HG02571 (cell line): ENCODE data around the gene FARS2.

Source experiments
- ATAC-seq: cut with Tn5 transposase; IDR thresholded peaks from one replicate; pipeline ENCODE4 v1.9.1; 2021; ENCODE audit warnings: mild to moderate bottlenecking, moderate library complexity; ENCODE audit not compliant: unreplicated experiment

The FARS2 gene

DNA sequence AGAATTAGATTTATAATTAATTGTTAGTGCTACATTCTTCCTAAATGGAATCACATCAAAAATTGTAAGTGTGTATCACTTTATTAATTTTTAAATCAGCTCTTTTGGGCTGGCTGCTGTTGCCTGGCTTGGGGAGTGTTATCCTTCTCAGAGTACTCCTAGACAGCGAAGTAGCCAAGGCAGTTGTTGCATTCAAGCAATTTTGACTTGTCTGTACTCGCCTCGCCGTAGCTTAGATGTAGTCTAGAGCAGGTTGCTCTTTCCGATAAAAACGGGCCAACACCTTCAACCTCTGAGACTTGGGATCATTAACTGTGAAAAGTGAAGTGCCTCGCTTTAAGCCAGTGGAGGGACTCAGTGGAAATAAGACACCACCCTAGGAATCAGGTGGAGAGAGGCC lies 151.3 kb downstream of the FARS2 start:
- no peak for ATAC-seq

DNA sequence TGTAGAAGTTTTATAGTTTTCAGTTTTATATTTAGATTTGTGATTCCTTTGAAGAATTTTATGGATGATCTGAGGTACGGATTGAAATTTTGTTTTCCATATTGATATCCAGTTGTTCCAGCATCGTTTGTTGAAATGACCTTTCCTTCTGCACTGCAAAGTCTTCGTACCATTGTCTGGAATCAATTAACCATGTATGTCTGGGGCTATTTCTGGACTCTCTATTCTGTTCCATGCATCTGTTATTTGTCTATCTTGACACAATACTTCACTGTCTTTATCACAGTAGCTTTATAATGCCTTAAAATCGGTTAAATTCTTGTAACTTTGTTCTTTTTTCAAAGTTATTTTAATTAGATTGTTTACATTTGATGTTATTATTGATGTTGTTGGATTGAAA lies 154.9 kb downstream of the FARS2 start:
- ATAC-seq = no peak

DNA sequence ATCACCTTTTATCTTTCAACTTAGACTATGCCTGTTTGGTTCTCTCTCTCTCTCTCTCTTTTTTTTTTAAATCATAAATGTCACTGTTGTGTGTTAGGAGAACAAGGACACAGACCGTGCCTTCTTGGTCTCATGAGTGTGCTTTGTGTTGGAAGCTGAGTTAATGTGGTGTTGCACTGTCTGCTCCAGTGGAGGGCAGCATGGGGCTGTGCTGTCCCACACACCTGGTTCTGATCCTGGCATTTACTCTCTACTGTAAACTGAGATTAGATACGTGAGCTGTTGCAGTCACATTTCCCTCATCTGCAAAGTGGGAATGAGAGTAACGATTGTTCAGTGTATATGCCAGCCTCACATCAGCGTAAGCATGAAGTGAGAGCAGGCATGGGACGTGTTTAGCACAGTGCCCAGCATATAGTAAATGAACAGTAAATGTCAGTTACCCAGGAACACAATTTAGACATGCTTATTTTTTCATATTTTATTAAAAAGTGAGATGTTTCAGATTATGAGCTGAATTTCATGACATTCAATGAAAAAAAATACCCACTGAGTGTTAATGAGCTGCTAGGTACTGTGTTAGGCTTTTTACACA lies 161.1 kb downstream of the FARS2 start:
- ATAC-seq = no peak

DNA sequence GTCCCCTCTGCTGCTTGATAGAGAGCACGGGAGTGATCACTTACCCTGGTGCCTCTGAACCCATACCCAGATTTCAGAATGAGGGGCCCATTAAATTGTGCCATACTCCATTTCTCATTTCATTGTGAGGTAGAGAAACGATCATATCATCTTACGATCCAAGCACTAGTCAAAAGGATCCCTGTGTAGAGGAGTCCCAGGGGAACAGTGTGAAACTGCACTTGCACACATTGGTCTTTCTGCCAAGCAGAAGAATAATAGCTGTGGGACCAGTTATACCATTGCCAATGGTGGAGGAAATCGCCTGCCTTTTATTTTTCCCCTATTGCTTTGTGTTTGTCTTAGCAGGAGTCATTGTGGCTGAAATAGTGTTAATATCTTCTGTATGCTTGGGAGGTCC lies 161.9 kb downstream of the FARS2 start:
- no peak for ATAC-seq

DNA sequence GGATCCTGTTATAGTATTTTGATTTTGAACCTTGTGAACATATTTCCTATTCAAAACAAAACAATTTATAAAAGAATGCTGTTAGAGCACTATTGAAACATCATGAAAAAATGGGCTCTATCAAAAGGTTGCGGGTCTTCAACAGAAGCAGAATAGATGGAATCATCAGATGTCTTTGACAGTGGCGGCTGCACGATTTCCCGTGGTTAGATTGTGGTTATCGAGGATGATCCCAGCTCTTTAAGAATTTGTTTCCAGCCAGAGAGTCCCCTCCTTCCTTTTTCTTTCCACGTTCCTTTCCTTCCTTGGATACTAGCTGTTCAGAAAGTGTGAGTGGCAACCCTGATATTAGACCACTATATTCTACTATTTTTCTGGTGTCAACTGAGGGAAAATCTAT lies 163.4 kb downstream of the FARS2 start:
- no peak for ATAC-seq

DNA sequence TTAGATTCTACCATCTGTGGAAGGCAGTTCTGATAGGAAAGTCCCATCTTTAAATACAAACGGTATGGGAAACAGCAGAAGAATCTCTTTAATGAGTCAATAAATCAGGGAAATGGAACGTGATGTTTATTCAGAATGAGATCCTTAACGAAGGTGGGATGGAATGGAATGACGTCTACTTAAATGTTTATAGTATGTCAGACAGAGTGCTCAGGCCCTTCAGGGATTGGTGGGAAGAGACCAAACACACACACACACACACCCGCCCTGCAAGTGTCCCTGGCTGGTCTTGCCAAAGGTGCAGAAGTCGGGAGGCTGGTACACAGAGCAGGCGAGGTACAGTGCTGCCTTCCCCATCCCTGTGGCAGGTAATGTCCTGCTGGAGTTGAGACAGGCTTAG lies 164.0 kb downstream of the FARS2 start:
- no peak for ATAC-seq

DNA sequence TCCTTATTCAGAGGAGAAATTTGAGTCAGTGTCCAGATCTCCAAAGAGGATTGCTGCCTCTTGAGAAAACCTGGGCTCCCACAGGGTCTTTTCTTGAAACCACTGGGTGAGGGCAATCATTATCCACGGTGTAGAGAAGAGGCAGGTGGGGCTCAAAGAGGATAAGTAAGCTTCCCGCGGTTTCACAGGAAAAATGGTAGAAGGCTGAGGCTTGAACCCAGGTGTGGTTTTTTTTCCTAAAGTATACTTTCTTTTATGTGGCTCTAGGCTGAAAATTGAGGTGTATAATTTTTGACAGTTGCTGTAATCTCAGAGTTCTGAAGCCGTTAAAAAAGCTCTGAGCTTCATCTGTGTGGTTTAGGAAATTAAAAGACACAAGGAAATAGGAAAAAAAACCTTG lies 164.5 kb downstream of the FARS2 start:
- ATAC-seq = no peak

DNA sequence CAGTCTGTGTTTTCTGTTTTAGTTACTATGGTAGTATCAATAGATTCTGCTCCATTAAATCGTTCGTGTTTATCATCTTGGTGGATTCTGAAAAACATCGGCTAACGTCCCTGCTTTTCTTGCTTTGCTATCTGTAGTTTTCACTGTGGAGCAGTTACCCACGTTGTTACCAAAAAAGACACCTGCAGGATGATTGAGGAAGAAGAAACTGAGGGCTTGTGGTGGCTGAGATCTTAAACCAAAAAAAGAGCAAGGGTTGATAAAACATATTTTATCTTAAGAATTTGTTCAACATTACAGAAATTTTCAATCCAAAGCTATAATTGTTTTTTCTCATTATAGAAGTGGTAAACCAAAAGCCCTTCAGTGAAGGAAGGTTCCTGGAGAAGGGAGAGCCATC lies 166.3 kb downstream of the FARS2 start:
- no peak for ATAC-seq

DNA sequence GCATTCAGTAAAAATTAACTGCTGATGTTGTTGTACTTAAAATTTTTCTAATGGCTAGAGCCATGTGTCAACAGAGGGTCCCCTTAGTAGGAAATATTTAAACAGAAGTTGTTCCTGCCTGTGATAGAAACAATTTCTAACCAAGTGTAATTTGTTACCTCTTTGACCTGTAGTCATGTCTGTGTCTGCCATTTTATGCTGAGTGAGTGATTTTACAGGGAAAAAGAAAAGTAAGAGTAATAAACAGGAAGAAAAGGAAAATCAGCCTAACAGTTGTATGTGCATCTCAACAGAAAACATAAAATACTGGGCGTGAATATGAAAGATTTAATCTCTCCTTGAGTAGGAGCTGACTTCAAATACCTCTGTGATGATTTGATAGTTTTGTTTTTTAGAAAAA lies 172.0 kb downstream of the FARS2 start:
- no peak for ATAC-seq

DNA sequence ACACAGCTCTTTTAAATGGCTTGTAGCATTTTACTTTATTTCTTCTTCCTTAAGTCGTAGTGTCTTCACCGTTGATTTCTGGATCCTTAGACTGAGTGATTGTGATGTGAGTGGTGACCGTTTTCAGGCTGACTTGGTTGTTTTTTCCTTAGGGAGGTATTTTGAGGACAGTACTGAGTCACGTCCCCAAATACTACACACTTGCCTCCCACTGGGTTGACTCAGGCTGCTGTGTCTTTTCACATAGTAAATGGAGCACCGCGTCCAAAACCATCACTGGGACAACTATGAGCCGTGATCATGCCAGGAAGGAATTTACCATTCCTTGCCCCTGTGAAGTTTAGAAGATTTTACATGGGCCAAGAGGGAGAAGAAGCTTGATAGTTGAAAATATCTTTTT lies 174.1 kb downstream of the FARS2 start:
- ATAC-seq = no peak

DNA sequence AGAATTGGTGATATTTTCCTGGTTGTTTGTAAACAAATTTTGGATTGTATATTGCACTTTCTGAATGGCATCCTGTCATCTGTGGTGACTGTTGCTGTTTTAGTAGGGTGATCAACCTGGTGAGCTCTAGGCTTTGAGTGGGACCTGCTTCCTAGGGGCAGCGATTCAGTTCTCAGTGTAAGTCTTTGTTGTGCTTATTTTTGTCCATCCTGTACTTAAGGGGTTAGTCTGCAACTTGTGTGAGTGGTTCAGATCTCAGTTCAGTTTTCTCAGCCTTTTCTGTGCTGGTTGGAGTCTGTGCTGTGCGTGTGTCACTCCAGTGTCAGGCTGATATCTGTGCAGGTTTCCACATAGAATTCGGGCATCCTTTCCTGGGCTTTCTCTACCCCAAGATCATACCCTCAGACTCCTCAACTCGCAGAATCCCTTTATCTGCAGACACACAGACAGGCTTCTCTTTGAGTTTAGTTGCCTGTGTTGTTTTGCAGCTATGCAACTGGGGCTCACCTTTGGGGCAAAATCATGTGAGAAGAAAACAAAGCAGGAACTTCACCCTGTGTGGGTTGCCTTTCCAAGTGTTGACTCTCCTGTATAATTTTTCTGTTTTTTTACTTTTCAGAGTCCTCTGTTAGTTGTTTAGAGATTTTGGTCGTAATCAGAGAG lies 177.7 kb downstream of the FARS2 start:
- ATAC-seq = no peak

DNA sequence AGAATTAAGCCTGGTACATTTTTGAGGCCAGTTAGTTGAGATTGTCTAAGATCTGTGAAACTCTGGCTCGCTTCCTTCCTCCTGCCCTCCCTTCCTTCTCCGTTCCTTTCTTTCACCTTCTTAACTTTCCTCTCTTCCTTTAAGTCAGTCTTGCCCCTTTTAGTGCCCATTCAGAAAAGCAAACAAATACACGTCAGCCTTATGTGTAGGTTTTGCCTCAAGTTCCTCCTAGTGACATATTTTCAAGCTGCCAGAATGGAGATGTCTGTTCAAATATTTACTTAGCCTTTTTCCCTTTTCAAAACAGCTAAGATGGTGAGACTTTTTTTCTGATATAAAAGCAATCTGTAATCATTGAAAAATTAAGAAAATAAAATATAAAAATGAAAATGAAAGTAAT lies 178.4 kb downstream of the FARS2 start:
- ATAC-seq = no peak

DNA sequence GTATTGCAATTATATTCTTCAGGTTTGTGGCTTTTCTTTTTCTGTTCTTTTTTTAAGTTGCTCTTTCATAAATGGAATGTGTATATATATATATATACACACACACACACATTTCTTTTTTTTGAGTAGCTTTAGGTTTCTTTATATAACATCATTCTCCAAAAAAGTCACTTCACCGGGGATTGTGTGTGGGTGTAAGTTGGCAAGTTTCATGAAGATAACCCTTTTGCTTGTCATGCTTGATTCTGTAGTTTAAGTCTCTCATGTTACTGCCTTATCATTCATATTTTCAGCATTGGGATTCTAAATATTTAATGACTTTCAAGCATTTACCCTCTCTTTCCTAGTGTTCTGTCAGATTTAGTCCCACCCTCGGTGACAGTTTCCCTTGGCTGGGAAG lies 181.0 kb downstream of the FARS2 start:
- no peak for ATAC-seq

DNA sequence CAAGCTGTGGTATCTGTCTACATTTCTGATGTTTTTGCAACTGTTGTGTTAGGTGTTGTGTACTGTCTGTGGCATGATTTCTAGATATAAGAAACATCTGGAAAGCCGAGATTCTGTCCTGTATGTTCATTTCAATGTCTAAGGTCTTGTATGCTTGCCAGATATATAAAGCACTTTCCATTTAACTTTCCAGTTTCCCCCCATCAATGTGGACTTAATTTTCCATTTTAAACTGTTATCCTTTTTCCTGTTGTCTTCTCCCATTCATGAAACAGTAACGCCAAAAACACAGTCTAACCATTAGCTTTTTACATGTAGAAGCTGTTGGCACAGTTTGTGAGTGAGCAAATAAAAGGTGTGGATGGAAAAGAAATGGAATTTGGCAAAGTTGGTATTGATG lies 181.6 kb downstream of the FARS2 start:
- ATAC-seq = no peak

DNA sequence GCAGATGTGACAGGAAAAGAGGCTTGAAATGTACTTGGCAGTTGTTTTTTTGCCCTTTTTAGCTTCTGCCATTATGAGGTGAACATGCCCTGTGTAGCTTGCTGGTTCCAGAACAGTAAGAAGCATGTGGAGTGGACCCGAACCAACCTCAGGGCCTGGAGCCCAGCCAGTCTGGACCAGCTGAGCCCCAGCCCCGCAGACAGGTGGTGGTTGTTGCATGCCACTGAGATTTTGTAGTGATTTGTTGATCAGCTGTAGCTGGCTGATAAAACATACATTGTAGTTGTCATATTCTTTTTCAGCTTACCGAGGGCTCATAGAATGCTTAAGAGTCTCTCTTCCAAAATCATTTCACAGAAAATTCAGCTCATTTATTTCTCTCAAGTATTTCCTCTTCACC lies 182.2 kb downstream of the FARS2 start:
- no peak for ATAC-seq

DNA sequence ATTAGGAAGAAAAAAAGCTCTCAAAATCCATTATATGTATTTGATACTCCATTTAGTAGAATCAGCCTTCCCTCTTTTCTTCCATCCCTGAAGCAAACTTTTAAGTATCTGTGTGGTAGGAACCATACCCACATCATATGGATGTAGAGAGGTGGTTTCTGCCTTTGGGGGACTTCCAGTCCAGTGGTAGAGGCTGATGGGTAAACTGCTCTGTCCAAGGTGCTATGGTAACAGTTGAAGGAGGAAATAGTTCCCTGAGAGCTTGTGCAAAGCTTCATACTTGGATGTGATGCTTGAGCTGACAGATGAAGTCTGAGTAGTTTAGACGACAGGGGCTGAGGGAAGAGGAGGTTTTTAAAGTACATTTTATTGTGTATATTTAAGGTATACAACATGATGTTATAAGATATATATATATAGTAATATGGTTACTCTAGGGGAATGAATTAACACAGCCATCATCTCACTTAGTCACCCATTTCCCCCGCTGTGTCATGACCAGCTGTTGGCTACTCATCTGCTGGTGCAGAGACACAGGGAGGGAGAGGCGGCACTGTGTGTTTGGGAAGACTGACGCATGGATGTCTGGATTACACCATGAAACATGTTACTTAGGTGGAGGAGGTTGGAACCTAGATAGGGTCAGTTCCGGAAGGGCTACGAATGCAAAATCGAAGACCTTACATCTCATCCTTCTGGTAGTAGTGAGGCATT lies 185.2 kb downstream of the FARS2 start:
- ATAC-seq = no peak

DNA sequence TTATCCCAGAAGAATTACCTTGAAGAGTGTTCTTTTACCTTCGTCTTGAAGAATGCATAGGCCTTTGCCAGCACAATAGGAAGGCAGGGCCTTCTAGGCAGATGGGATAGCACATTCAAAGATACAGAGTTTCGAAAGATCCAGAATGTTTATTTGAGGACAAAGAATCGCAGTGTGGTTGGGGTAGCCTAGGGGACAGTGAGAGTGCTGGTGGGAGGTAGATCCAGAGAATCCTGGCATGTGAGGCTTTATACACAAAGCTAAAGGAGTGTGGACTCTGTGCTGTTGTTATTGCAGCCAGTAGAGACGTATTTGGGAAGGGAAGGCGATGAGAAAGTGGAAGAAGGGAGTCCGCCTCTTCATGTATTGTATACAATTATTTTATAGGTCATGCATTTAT lies 186.6 kb downstream of the FARS2 start:
- ATAC-seq = no peak

DNA sequence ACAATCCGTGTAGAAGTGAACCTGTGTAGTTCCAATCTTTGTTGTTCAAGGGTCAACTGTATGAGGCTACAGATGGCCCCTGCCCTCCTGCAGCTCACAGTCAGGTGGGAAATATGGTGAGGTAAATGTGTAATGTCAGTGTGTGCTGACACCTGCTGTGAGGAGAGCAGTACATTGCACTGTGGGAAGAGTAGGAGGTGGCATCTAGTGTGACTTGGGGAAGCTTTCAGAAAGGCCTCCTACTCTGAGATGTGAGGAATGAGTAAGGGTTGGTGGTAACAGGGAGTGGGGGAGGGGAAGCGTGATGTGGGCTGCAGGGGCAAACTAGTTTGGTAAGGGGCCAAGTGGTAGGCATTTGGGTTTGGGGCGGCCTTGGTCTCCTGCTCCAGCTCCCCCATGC lies 188.8 kb downstream of the FARS2 start:
- no peak for ATAC-seq

DNA sequence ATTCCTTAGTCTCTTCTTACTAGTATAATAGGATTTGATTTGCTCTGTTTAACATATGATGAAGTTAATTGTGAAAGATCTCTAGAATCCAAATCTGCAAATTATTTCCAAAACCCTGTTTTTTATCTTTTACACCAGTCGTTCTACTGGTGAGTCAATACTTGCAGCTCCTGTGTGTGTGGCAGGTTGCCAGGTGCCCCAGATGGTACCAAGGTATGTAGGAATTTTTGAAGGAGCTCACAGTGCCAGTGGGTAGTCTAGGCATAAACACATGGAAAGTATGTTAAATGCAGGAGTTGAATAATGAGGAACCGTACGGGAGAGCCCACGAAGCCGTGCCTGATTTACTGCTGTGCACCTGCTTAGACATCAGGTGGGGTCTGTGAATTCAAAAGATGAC lies 192.2 kb downstream of the FARS2 start:
- ATAC-seq = no peak

DNA sequence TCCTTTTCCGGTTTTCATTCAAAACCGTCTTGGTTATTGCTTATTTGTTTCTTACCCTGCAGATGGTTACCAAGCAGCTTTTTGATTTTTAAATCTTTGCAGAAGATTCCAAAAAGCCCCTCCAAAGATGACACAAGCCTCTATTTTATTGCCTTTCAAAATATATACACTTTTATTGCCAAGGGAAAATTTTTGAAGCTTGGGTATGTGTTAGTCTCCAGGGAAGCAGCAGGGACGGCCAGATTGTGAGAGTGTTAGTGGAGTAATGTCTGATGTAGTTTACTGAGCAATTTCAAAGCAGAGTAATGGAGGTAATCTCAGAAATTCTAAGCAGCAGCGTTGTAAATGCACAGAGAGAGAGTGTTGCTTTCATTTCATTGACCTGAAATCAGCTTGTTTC lies 193.8 kb downstream of the FARS2 start:
- no peak for ATAC-seq

DNA sequence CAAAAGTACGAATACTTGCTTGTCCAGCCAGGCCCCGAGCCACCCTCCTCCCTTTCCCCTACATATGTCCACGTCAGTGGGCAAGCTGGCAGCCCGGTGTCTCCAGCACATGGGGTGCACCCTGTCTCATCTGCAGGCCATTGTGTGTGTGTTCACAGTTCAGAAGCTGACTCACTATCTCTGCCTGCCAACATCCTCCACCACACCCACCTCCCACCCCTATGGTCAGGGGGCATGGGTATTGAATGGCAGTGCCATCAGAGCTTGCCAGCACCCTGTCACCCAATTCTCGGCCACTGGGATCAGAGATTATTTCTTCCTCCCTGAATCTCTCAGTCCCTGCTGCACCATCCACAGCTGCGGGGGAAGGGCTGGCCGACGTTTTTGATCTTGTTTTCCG lies 195.7 kb downstream of the FARS2 start:
- ATAC-seq = no peak

DNA sequence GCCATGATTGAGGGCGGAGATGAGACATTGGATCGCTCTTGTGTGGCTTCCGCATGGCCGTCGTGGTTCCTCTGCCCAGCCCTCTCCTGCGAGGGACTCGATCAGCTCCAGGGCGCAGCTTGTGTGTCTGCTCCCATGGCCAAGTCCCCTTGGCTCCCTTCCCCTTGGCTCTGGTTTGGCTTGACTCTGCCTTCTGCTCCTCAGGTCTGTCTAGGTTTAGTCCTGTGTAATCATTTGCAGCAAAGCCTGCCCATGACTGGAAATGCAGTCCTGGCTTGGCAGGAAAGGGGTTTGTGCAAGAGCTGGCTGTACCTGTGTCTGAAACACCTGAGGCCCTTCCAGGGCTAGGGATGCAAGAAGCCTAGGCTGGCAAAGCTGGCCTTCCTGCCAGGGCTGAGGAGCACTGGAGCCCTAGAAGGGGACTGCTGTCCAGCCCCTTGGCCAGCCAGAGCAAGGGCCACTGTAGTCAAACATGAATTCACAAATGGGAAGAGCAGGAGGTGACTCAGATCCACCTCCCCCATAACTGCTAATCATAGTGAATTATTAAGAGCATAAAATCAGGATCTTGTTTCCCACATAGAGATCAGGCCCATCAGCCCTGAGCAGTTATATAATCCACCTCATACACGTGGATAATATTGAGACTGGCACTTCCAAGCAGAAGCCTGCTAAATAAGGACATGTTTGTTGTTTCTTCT lies 196.8 kb downstream of the FARS2 start:
- no peak for ATAC-seq
